DMS 273 (cell line): Measurements from ENCODE around the gene HHAT.

Source experiments
- DNase-seq: peaks from one replicate; lab custom pipeline; 2025; ENCODE audit not compliant: unreplicated experiment; lab: John Stamatoyannopoulos, UW

Gene HHAT

GRCh38 chr1:210663730-210664573, 335.2 kb downstream of the HHAT start:
- peak; percentile 57 for DNase-seq

GRCh38 chr1:210669951-210670350, 341.2 kb downstream of the HHAT start:
- DNase-seq, result peak; percentile 78

GRCh38 chr1:210674151-210674550, 345.4 kb downstream of the HHAT start:
- DNase-seq, result no peak

GRCh38 chr1:210676539-210676938, 347.8 kb downstream of the HHAT start:
- DNase-seq, result no peak

- DNase-seq, result no peak
Observed at GRCh38 chr1:210677533-210677932, 348.8 kb downstream of the HHAT start.

GRCh38 chr1:210678306-210678705, 349.6 kb downstream of the HHAT start:
- DNase-seq, result no peak

- DNase-seq, result no peak
Observed at GRCh38 chr1:210681158-210681557, 352.5 kb downstream of the HHAT start.

GRCh38 chr1:210683403-210684047, 354.8 kb downstream of the HHAT start:
- DNase-seq, result no peak

- DNase-seq, result no peak
Observed at GRCh38 chr1:210684466-210685294, 356.0 kb downstream of the HHAT start.

GRCh38 chr1:210685295-210685650, 356.6 kb downstream of the HHAT start:
- DNase-seq, result no peak

- DNase-seq, result no peak
Observed at GRCh38 chr1:210686841-210687240, 358.1 kb downstream of the HHAT start.

- no peak for DNase-seq
Observed at GRCh38 chr1:210687582-210688279, 359.0 kb downstream of the HHAT start.

- no peak for DNase-seq
Observed at GRCh38 chr1:210688512-210689234, 360.0 kb downstream of the HHAT start.

GRCh38 chr1:210689826-210690225, 361.1 kb downstream of the HHAT start:
- DNase-seq, result no peak

GRCh38 chr1:210690236-210690635, 361.5 kb downstream of the HHAT start:
- DNase-seq, result no peak

- DNase-seq, result no peak
Observed at GRCh38 chr1:210691039-210691610, 362.4 kb downstream of the HHAT start.

GRCh38 chr1:210692796-210693195, 364.1 kb downstream of the HHAT start:
- peak; percentile 55 for DNase-seq

- no peak for DNase-seq
Observed at GRCh38 chr1:210695026-210695425, 366.3 kb downstream of the HHAT start.

GRCh38 chr1:210696709-210697108, 368.0 kb downstream of the HHAT start:
- DNase-seq, result no peak

- DNase-seq, result no peak
Observed at GRCh38 chr1:210697185-210697584, 368.5 kb downstream of the HHAT start.
